T-helper 2 cell treated with Interferon-gamma antibody and Interleukin-4, amounts not matched to agents 5 μg/mL and 100 μg/mL, for 36 hours (primary cell): Measurements from ENCODE around the gene SLC35F2.
"Not testable (repeated sequence)": the region's sequence is repeated elsewhere in the genome, so short reads cannot be mapped to it uniquely, and the experiment has no call there.

Experiments used
- DNase-seq: peaks from one replicate; pipeline ENCODE4 v3.0.0; 2021; ENCODE audit warnings: low spot score
- H3K27ac Mint-ChIP-seq: one replicate; pipeline ENCODE4 v1.8.0; 2021; ENCODE audit warnings: mild to moderate bottlenecking, mixed read lengths
- H3K27me3 Mint-ChIP-seq: one replicate; pipeline ENCODE4 v1.8.0; 2021; ENCODE audit warnings: low read depth, mixed read lengths
- H3K36me3 Mint-ChIP-seq: one replicate; pipeline ENCODE4 v1.8.0; 2021; ENCODE audit warnings: low read depth, mixed read lengths
- H3K4me1 Mint-ChIP-seq: one replicate; pipeline ENCODE4 v1.8.0; 2021; ENCODE audit warnings: low read depth, mixed read lengths
- H3K4me3 Mint-ChIP-seq: one replicate; pipeline ENCODE4 v1.8.0; 2022; ENCODE audit warnings: mild to moderate bottlenecking, moderate library complexity, mixed read lengths
- H3K9me3 Mint-ChIP-seq: one replicate; pipeline ENCODE4 v1.8.0; 2021; ENCODE audit warnings: mixed read lengths

Gene SLC35F2

DNA sequence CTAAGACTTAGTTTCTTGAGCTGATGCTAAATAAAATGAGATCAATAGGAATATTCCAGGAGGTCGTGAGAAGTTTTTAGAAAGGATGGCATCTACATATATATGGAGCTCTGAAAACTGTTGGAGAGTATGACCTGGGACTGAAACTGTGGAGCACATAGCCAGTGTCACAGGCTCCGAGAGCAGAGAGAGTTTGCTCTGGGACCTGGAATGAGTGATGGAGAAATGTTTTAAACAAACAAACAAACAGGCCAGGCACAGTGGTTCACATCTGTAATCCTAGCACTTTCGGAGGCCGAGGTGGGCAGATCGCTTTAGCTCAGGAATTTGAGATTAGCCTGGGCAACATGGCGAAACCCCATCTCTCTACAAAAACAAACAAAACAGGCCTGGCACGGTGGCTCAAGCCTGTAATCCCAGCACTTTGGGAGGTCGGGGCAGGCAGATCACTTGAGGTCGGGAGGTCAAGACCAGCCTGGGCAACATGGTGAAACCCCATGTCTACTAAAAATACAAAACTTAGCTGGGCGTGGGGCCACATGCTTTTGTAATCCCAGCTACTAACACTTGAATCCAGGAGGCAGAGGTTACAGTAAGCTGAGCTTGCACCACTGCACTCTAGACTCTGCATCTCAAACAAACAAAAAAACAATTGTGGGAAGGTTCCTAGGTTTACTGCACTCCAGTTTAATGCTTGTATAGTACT, 67.1 kb downstream of the SLC35F2 start:
- no peak overlapping the region for H3K27ac Mint-ChIP-seq
- DNase-seq, result no peak
- H3K27me3 Mint-ChIP-seq, result no peaks in the 10 kb centered on the region
- no peaks in the 10 kb centered on the region for H3K9me3 Mint-ChIP-seq
- H3K4me3 Mint-ChIP-seq, result no peak overlapping the region
- H3K36me3 Mint-ChIP-seq, result peaks cover 12% of the 10 kb centered on the region
- peaks cover 5% of the 10 kb centered on the region for H3K4me1 Mint-ChIP-seq

DNA sequence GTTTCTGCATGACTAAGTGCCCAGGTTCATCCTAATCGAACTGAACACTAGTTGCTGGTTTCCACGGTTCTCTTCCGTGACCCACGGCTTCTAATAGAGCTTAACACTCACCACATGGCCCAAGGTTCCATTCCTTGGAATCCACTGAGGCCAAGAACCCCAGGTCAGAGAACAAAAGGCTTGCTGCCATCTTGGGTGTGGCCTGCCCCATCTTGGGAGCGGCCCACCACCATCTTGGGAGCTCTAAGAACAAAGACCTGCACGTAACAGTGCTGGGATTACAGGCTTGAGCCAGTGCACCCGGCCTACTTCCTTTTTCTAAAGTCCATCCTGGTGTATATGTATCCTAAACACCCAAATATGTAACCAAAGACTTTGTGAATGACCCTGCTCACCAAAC, 68.8 kb downstream of the SLC35F2 start:
- peaks cover 5% of the 10 kb centered on the region for H3K4me1 Mint-ChIP-seq
- H3K27ac Mint-ChIP-seq, result no peak overlapping the region
- H3K4me3 Mint-ChIP-seq, result no peak overlapping the region

DNA sequence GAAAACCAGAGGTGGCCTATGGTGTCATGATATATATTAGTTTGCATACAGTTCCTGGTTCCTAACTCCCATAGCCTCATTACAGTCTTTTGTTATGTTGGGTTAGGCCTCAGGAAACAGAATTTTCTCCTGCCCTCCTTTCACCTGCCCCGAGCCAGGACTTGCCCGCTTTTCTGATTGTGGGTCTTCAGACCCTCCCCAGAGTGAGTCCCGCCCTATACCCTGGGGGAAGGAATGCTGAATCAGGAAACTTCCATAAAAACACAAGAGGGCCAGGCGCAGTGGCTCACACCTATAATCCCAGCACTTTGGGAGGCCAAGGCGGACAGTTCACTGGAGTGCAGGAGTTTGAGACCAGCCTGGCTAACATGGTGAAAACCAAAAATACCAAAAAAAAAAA, 70.9 kb downstream of the SLC35F2 start:
- H3K36me3 Mint-ChIP-seq, result peaks cover 2% of the 10 kb centered on the region
- no peak overlapping the region for H3K27ac Mint-ChIP-seq
- no peak for DNase-seq
- H3K27me3 Mint-ChIP-seq, result no peaks in the 10 kb centered on the region
- peaks cover 5% of the 10 kb centered on the region for H3K4me1 Mint-ChIP-seq
- no peak overlapping the region for H3K4me3 Mint-ChIP-seq
- H3K9me3 Mint-ChIP-seq, result no peaks in the 10 kb centered on the region

More for the DNA sequence above, 68.8 kb downstream of the SLC35F2 start:
- no peak for DNase-seq
- Mint-ChIP-seq H3K9me3 (no peaks in the 10 kb centered on the region), H3K27me3 (no peaks in the 10 kb centered on the region), H3K36me3 (peaks cover 4% of the 10 kb centered on the region)

- H3K36me3 Mint-ChIP-seq, result no peaks in the 10 kb centered on the region
- no peak overlapping the region for H3K27ac Mint-ChIP-seq
- no peak overlapping the region for H3K4me3 Mint-ChIP-seq
- peak; percentile 40 for DNase-seq
- no peaks in the 10 kb centered on the region for H3K9me3 Mint-ChIP-seq
- H3K4me1 Mint-ChIP-seq, result no peaks in the 10 kb centered on the region
- no peaks in the 10 kb centered on the region for H3K27me3 Mint-ChIP-seq
Observed at GRCh38 chr11:107785401-107785800, 73.2 kb downstream of the SLC35F2 start.

DNA sequence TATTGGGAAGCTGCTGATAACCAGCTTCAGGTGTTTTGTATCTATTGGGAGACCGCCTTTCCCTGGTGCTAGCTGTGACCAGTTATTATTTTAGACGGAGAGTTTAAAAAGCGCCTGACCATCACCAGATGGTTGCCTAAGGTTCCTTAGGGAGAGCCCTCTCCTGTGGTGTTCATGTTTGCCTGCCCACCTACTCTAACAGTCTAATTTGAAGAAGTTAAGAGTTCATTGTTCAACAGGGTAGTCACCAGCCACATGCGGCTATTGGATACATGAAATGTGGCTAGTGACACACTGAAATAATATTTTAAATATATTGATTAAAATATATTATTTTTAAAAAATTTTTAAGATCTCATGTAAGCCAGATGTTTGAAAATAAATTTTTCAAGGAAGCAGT, 75.5 kb downstream of the SLC35F2 start:
- no peak overlapping the region for H3K27ac Mint-ChIP-seq
- H3K27me3 Mint-ChIP-seq, result peaks cover 2% of the 10 kb centered on the region
- H3K4me1 Mint-ChIP-seq, result no peaks in the 10 kb centered on the region

DNA sequence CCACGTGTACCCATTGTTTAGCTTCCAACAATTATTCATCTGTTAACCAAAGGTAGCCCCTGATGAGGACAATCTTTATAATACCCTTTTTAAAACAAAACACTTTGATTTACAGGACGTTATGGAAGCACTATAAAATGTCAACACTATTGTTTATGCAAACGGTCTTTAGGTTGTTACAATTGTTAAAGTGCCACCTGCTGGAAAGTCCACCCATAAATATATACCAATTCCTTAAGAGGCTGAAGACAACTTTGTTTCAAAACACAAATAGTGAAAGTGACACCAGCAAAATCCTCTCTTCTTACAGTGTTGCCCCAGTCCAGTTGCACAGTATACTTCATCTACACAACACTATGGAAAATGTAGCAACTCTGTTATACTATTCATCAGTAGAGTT, 77.8 kb downstream of the SLC35F2 start:
- Mint-ChIP-seq H3K27me3 (peaks cover 2% of the 10 kb centered on the region), H3K27ac (no peak overlapping the region), H3K4me1 (no peaks in the 10 kb centered on the region), H3K36me3 (no peaks in the 10 kb centered on the region), H3K9me3 (no peaks in the 10 kb centered on the region), H3K4me3 (no peak overlapping the region)
- no peak for DNase-seq

More for the DNA sequence above, 75.5 kb downstream of the SLC35F2 start:
- Mint-ChIP-seq H3K4me3 (no peak overlapping the region), H3K36me3 (no peaks in the 10 kb centered on the region), H3K9me3 (no peaks in the 10 kb centered on the region)
- no peak for DNase-seq

GRCh38 chr11:107780136-107780535, 78.5 kb downstream of the SLC35F2 start:
- no peak for DNase-seq
- peaks cover 2% of the 10 kb centered on the region for H3K27me3 Mint-ChIP-seq
- no peaks in the 10 kb centered on the region for H3K9me3 Mint-ChIP-seq
- no peak overlapping the region for H3K27ac Mint-ChIP-seq
- no peak overlapping the region for H3K4me3 Mint-ChIP-seq
- H3K36me3 Mint-ChIP-seq, result no peaks in the 10 kb centered on the region
- no peaks in the 10 kb centered on the region for H3K4me1 Mint-ChIP-seq

GRCh38 chr11:107778839-107779517, 79.6 kb downstream of the SLC35F2 start:
- peaks cover 2% of the 10 kb centered on the region for H3K27me3 Mint-ChIP-seq
- H3K9me3 Mint-ChIP-seq, result no peaks in the 10 kb centered on the region
- H3K27ac Mint-ChIP-seq, result no peak overlapping the region
- H3K36me3 Mint-ChIP-seq, result no peaks in the 10 kb centered on the region
- no peaks in the 10 kb centered on the region for H3K4me1 Mint-ChIP-seq
- no peak overlapping the region for H3K4me3 Mint-ChIP-seq
- DNase-seq, result no peak

DNA sequence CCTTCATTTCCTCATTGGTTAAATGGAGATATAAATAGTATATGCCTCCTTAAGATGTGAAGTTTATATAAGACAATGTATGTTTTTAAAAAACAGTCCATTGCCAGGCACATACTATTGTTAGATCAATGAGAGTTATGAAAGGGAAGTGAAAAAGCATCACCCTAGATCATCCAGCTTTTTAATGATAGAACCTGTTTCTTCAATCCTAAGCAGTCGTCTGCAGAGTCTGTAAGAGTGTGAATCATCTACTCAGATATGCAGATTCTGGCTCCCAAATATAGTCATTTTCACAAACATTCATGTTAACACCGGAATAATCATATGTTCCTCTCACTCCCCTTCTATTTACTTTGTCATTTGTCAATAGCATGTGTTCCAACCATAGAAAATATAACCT, 81.5 kb downstream of the SLC35F2 start:
- Mint-ChIP-seq H3K4me1 (no peaks in the 10 kb centered on the region), H3K27ac (no peak overlapping the region), H3K4me3 (no peak overlapping the region), H3K36me3 (no peaks in the 10 kb centered on the region), H3K9me3 (no peaks in the 10 kb centered on the region), H3K27me3 (peaks cover 2% of the 10 kb centered on the region)
- no peak for DNase-seq

DNA sequence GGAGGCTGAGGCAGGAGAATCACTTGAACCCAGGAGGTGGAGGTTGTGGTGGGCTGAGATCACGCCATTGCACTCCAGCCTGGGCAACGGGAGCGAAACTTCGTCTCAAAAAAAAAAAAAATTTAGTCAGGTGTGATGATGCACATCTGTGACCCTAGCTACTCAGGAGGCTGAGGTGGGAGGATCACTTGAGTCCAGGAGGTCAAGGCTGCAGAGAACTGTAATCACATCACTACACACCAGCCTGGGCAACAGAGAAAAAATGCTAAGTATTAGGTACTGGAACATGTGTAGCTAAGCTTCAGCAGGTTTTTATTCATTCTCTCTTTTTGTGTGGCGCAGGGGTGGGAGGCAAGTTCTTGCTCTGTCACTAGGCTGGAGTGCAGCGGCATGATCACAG, 82.5 kb downstream of the SLC35F2 start:
- Mint-ChIP-seq H3K27ac (no peak overlapping the region), H3K4me3 (no peak overlapping the region), H3K9me3 (no peaks in the 10 kb centered on the region), H3K4me1 (no peaks in the 10 kb centered on the region), H3K36me3 (no peaks in the 10 kb centered on the region), H3K27me3 (peaks cover 5% of the 10 kb centered on the region)
- no peak for DNase-seq

DNA sequence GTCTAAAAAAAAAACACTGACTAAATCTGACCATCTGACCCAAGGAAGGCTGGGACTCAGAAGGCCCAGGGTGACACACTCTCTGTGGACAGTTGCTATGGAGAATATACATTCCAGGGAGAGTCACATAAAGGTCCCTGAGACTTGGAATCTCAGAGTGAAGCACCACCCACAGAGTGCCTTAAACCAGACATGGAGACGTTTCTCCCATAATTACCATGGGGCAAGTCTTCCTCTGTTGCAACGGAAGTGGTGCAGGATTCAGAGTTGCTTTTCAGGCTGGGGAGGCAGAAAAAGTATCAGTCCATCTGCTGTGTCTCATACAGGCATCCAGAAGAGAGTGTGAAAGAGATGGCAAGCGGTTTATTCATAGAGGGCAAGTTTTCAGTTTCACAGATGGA, 88.0 kb downstream of the SLC35F2 start:
- H3K27me3 Mint-ChIP-seq, result peaks cover 13% of the 10 kb centered on the region
- H3K4me1 Mint-ChIP-seq, result peaks cover 9% of the 10 kb centered on the region
- no peaks in the 10 kb centered on the region for H3K9me3 Mint-ChIP-seq
- no peak overlapping the region for H3K4me3 Mint-ChIP-seq
- no peaks in the 10 kb centered on the region for H3K36me3 Mint-ChIP-seq
- no peak for DNase-seq
- no peak overlapping the region for H3K27ac Mint-ChIP-seq

DNA sequence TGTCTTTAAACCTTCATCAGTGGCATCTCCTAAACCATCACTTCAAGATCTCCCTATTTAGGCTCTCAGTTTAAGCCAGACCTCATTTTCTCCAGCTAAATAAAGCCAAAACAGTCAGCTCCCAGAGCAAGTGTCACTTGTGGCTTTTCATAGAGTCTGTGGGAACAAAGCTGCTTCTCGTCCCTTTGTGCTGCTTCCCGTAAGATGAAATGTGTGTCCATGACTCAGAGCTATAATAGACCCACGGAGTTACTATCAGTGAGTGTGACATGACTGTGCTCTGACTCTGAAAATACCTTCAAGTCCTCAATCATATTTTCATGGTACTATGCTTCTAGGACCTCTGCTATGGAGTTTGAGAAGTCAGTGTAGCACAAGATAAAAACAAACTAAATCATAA, 89.4 kb downstream of the SLC35F2 start:
- Mint-ChIP-seq H3K4me1 (peaks cover 9% of the 10 kb centered on the region), H3K4me3 (no peak overlapping the region), H3K9me3 (no peaks in the 10 kb centered on the region), H3K27me3 (peaks cover 22% of the 10 kb centered on the region), H3K36me3 (no peaks in the 10 kb centered on the region), H3K27ac (no peak overlapping the region)
- no peak for DNase-seq

DNA sequence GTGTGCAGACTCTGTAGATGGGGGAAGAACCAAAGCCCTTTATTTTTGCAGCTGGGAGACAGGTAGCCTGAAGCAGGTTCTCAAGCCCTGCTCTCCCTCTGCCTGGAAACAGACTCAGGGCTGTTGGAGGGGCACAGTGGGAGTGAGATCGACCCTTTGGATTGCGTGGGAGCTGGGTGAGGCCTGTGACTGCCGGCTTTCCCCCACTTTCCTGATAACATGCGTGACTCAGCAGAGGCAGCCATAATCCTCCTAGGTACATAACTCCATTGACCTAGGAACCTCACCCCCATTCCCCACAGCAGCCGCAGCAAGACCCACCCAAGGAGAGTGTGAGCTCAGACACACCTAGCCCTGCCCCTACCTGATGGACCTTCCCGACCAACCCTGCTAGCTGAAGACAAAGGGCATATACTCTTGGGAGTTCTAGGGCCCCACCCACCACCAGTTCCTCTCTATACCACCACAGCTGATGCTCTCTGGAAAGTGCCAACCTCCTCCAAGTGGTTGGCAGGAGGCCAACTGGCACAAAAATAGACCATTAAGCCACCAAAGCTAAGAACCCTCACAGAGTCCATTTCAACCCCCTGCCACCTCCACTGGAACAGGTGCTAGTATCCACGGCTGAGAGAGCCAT, 99.8 kb downstream of the SLC35F2 start:
- H3K27ac Mint-ChIP-seq, H3K4me1 Mint-ChIP-seq: not testable (repeated sequence)
- peaks cover 16% of the 10 kb centered on the region for H3K27me3 Mint-ChIP-seq

DNA sequence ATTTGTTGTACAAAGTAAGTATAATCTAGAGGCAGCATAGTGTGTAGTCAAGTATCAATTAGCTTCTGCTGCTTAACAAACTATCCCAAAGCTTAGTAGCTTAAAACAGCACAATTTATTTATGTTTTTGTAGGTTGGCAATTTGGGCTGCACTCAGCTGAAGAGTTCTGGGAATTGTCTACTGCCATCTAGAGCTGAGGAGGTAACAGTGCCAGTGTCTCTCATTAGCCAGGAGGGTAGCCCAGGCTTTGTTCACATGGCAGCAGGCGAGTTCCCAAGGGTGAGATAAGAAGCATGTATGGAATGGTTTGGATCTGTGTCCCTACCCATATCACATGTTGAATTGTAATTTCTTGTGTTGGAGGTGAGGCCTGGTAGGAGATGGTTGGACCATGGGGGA, 100.9 kb downstream of the SLC35F2 start:
- Mint-ChIP-seq H3K36me3 (no peaks in the 10 kb centered on the region), H3K4me3 (no peak overlapping the region), H3K4me1 (no peaks in the 10 kb centered on the region), H3K27ac (no peak overlapping the region), H3K9me3 (no peaks in the 10 kb centered on the region), H3K27me3 (peaks cover 11% of the 10 kb centered on the region)
- no peak for DNase-seq

More for the DNA sequence above, 99.8 kb downstream of the SLC35F2 start:
- not testable (repeated sequence) for DNase-seq, H3K36me3 Mint-ChIP-seq, H3K4me3 Mint-ChIP-seq, H3K9me3 Mint-ChIP-seq
